ENCODE measurements around the gene SHKBP1. TPM values are rescaled to one million over a fixed set of nuclear protein-coding genes. Genes with fewer than 3 reads are reported as not detected.

The SHKBP1 gene
- total and polyA plus RNA-seq, 2 of the 4 experiments (the other 2 are of a cell fraction), result 15.6 to 94.0 TPM

- Histone ChIP-seq H3K23ac (ENCODE audit: low read depth, low read length) (no peak overlapping the region), H2BK120ac (ENCODE audit: low read depth, low read length) (no peak overlapping the region), H3K4me1 (ENCODE audit: control insufficient read depth, insufficient read depth, low read length) (no peaks in the 10 kb centered on the region; the same call in 1 of the 2 replicates), H2AK5ac (ENCODE audit: low read depth, low read length) (no peak overlapping the region), H3K9me1 (ENCODE audit: insufficient read depth, low read length) (no peaks in the 10 kb centered on the region), H2BK5ac (ENCODE audit: low read depth, low read length, poor library complexity, severe bottlenecking) (no peak overlapping the region), H4K20me1 (ENCODE audit: insufficient read depth, low read length) (no peaks in the 10 kb centered on the region), H3K36me3 (ENCODE audit: control insufficient read depth, insufficient read depth, low read length) (no peaks in the 10 kb centered on the region), H3K18ac (ENCODE audit: low read depth, low read length) (no peak overlapping the region), H3K4ac (ENCODE audit: low read depth, low read length) (no peak overlapping the region), H3K9ac (ENCODE audit: low read depth, low read length) (no peak overlapping the region), H2BK20ac (ENCODE audit: low read depth, low read length) (no peak overlapping the region), H2BK15ac (ENCODE audit: low read depth, low read length) (no peak overlapping the region), H4K5ac (ENCODE audit: low read depth, low read length) (no peak overlapping the region), H3K27ac (ENCODE audit: insufficient read depth, low read length) (no peak overlapping the region), H3K4me2 (ENCODE audit: low read depth, low read length) (no peak overlapping the region), H3K4me3 (ENCODE audit: insufficient read depth, low read depth, low read length) (no peak overlapping the region), H3K79me1 (ENCODE audit: low read depth in 1 of 2, low read length in 2 of 2) (no peaks in the 10 kb centered on the region), H3K56ac (ENCODE audit: extremely low read depth, insufficient read depth, low read length) (no peak overlapping the region), H4K91ac (ENCODE audit: insufficient read depth, low read depth, low read length) (no peak overlapping the region), H2AK9ac (replicated peaks; ENCODE audit: low read depth, low read length, poor library complexity) (no peak overlapping the region), H2AFZ (replicated peaks; ENCODE audit: low read length, poor library complexity) (no peak overlapping the region), H4K8ac (ENCODE audit: low read depth in 2 of 2, low read length in 2 of 2) (no peak overlapping the region), H3K14ac (replicated peaks; ENCODE audit: low read depth, low read length) (no peak overlapping the region), H3K27me3 (ENCODE audit: control insufficient read depth, insufficient read depth, low read length) (peaks cover 22% of the 10 kb centered on the region), H3K9me3 (ENCODE audit: control insufficient read depth, insufficient read depth, low read length) (no peaks in the 10 kb centered on the region)
- BruUV-seq (replicated peaks), result no TSS peak
- ChIA-PET CTCF (no interaction called here), POLR2A (ENCODE audit: unreplicated experiment) (no interaction called here)
- in situ Hi-C loops (cut with MboI; ENCODE audit: low sequenced_read_pairs), result no loop called here
- ATAC-seq (ENCODE audit: low read depth) (no peak), DNase-seq (no peak)
- no CpG with 5 or more reads among the region's 1 CpG for WGBS, 2 experiments (ENCODE audit: extremely low coverage in 2 of 2, insufficient read length in 1 of 2)
- TF ChIP-seq NFE2L2 (IDR thresholded peaks at IDR 0.05; ENCODE audit: low read depth, low read length) (no peak), RCOR1 (IDR thresholded peaks at IDR 0.05; ENCODE audit: insufficient replicate concordance, low read length) (no peak), POLR2A (IDR thresholded peaks at IDR 0.05; ENCODE audit: low read depth, low read length) (no peak)
- intact Hi-C loops (cut with micrococcal nuclease), result loop anchor here (2.0 kb wide), 1 partner anchor 51 kb away; no protein-coding TSS in a partner anchor
- dilution Hi-C loops (cut with HindIII; ENCODE audit: low sequenced_read_pairs, unreplicated experiment), result no loop called here
These were observed 28.8 kb upstream of the SHKBP1 start for GRCh38 chr19:40547836-40548235.

Data from IMR-90 (cell line).